HepG2 (cell line): Measurements from ENCODE around the gene LRP5. TPM values are rescaled to one million over a fixed set of nuclear protein-coding genes. Genes with fewer than 3 reads are reported as not detected.

ENCODE experiments used
- FOXM1 ChIP-seq: sonication (generic); formaldehyde crosslinking; IDR thresholded peaks from 2 replicates; pipeline ENCODE4 v1.5.0; 2020; ENCODE audit warnings: missing genetic modification reagents
- GABPA ChIP-seq, 2 experiments: IDR thresholded peaks; 2 replicates each; pipeline ENCODE4 v1.6.1; 2011 to 2016; ENCODE audit warnings: low read depth in 2 of 2, low read length in 1 of 2, missing biosample characterization in 1 of 2, missing genetic modification characterization in 1 of 2
- KDM5B ChIP-seq: sonication (generic); formaldehyde crosslinking; IDR thresholded peaks from 2 replicates; pipeline ENCODE4 v1.4.0; 2020; ENCODE audit warnings: missing genetic modification reagents, mild to moderate bottlenecking, borderline replicate concordance
- KMT2A ChIP-seq: sonication (generic); formaldehyde crosslinking; IDR thresholded peaks from 2 replicates; pipeline ENCODE4 v1.4.0; 2020; ENCODE audit warnings: missing genetic modification reagents
- RAD21 ChIP-seq: fragments of 450-650 bp; formaldehyde crosslinking; IDR thresholded peaks from 2 replicates; pipeline ENCODE4 v1.5.0; 2020; ENCODE audit warnings: mild to moderate bottlenecking
- THYN1 ChIP-seq: sonication (generic); formaldehyde crosslinking; IDR thresholded peaks from 2 replicates; pipeline ENCODE4 v1.8.1; 2023; ENCODE audit warnings: low read depth, mild to moderate bottlenecking, moderate library complexity, missing genetic modification reagents, borderline replicate concordance
- ZFP41 ChIP-seq: sonication (generic); formaldehyde crosslinking; IDR thresholded peaks from 2 replicates; pipeline ENCODE4 v1.4.0; 2020; ENCODE audit warnings: mild to moderate bottlenecking, missing genetic modification reagents, borderline replicate concordance
- ZNF605 ChIP-seq: sonication (generic); formaldehyde crosslinking; IDR thresholded peaks from 2 replicates; pipeline ENCODE4 v1.8.0; 2022; ENCODE audit warnings: mild to moderate bottlenecking, missing genetic modification reagents
- polyA plus RNA-seq, 8 experiments: library from polyadenylated mRNA; depleted of rRNA in 3 of 8; stranded (reverse) in 7 of 8; unstranded in 1 of 8; fragments of >200 nt; fragmentation: Illumina TruSeq in 4 of 8; extraction: Trizol in 4 of 8; gene quantifications; 2 replicates each; pipeline versions ENCODE4 v1.2.1 to v1.2.3, GENCODE V29; 2011 to 2016; ENCODE audit warnings: low read depth in 4 of 8, missing spikeins in 1 of 8, mixed read lengths in 1 of 8; ENCODE audit not compliant: insufficient read depth in 1 of 8
- total RNA-seq, 5 experiments: library from RNA; depleted of rRNA; stranded (reverse); fragments of >200 nt; fragmentation: Illumina TruSeq; extraction: Trizol; gene quantifications; 2 replicates each; pipeline ENCODE4 v1.2.3, GENCODE V29; 2016; ENCODE audit warnings: low read depth in 1 of 5
- TF ChIP-seq, protein P1 (sequence below): sonication (generic); formaldehyde crosslinking; IDR thresholded peaks from 2 replicates; pipeline ENCODE4 v1.5.1; 2020; ENCODE audit warnings: missing genetic modification reagents, mild to moderate bottlenecking, borderline replicate concordance
- TF ChIP-seq, protein P2 (sequence below): IDR thresholded peaks from 2 replicates; pipeline ENCODE4 v1.6.1; 2016; ENCODE audit warnings: mild to moderate bottlenecking
- TF ChIP-seq, protein P3 (sequence below): sonication (generic); formaldehyde crosslinking; IDR thresholded peaks from 2 replicates; pipeline ENCODE4 v1.9.0; 2022; ENCODE audit warnings: low read depth, missing genetic modification reagents
- TF ChIP-seq, protein P4 (sequence below), 2 experiments: sonication (generic) in 1 of 2; formaldehyde crosslinking in 1 of 2; IDR thresholded peaks; 2 replicates each; pipeline versions ENCODE4 v1.5.1 to v1.6.1; 2011 to 2020; ENCODE audit warnings: borderline replicate concordance in 1 of 2, low read depth in 1 of 2, low read length in 1 of 2, mild to moderate bottlenecking in 1 of 2, missing genetic modification reagents in 1 of 2, moderate library complexity in 1 of 2
- TF ChIP-seq, protein P5 (sequence below): sonication (generic); formaldehyde crosslinking; IDR thresholded peaks from 2 replicates; pipeline ENCODE4 v1.8.0; 2022; ENCODE audit warnings: mild to moderate bottlenecking, missing genetic modification reagents
- TF ChIP-seq, protein P6 (sequence below): sonication (generic); formaldehyde crosslinking; IDR thresholded peaks from 2 replicates; pipeline ENCODE4 v1.5.1; 2020; ENCODE audit warnings: missing genetic modification reagents, mild to moderate bottlenecking, borderline replicate concordance
- TF ChIP-seq, protein P7 (sequence below): sonication (generic); formaldehyde crosslinking; IDR thresholded peaks from 2 replicates; pipeline ENCODE4 v1.8.1; 2023; ENCODE audit warnings: mild to moderate bottlenecking, missing genetic modification reagents

LRP5 gene
- total and polyA plus RNA-seq, 2 of the 13 experiments (the other 11 are each of a cell fraction or from before 2014, with no cell fraction given), result 40.4 to 64.0 TPM

DNA sequence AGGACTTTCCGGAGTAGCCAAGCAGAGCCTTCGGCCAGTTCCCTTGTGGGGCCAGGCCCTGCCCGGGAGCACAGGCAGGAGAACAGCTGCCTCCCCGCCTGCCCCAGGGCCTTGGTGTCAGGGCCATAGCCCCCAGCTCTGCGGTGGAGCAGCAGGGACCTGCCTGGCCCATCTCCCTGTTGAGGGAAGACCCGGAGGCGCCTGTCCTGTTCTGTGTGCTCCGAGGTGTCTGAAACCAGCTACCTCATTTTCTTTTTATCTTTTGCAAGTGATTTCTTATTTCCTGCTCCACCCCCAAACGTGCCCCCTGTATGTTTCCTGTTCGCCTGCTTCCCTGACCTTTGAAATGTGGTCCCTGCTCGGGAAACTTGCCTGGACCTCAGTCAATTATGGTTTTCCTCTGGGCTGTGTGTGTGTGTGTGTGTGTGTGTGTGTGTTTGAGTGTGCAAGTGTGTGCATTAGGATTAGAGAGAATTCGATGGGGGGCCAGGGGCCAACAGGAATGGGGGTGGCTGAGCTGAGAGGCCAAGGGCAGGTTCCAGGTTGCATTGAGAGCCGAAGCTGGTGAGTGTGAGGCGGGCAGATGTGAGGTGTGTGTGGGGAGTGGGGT, 19.1 kb downstream of the LRP5 start (continued):
- TF ChIP-seq, protein P1, sequence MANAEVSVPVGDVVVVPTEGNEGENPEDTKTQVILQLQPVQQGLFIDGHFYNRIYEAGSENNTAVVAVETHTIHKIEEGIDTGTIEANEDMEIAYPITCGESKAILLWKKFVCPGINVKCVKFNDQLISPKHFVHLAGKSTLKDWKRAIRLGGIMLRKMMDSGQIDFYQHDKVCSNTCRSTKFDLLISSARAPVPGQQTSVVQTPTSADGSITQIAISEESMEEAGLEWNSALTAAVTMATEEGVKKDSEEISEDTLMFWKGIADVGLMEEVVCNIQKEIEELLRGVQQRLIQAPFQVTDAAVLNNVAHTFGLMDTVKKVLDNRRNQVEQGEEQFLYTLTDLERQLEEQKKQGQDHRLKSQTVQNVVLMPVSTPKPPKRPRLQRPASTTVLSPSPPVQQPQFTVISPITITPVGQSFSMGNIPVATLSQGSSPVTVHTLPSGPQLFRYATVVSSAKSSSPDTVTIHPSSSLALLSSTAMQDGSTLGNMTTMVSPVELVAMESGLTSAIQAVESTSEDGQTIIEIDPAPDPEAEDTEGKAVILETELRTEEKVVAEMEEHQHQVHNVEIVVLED (CRISPR knock-in tag), result peak; percentile 49; the same call in 1 of the 2 replicates
- TF ChIP-seq, protein P2, sequence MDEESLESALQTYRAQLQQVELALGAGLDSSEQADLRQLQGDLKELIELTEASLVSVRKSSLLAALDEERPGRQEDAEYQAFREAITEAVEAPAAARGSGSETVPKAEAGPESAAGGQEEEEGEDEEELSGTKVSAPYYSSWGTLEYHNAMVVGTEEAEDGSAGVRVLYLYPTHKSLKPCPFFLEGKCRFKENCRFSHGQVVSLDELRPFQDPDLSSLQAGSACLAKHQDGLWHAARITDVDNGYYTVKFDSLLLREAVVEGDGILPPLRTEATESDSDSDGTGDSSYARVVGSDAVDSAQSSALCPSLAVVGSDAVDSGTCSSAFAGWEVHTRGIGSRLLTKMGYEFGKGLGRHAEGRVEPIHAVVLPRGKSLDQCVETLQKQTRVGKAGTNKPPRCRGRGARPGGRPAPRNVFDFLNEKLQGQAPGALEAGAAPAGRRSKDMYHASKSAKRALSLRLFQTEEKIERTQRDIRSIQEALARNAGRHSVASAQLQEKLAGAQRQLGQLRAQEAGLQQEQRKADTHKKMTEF, result peak; percentile 40; the same call in 1 of the 2 replicates
- TF ChIP-seq GABPA (IDR thresholded peaks at IDR 0.05; ENCODE audit: low read depth, low read length), result 0 out of 2 replicates have a peak, but pooled peaks have one; percentile 35
- peak; percentile 84 for TF ChIP-seq GABPA (CRISPR knock-in tag; IDR thresholded peaks at IDR 0.05; ENCODE audit: low read depth)
- peak; percentile 59; the same call in 1 of the 2 replicates for TF ChIP-seq ZNF605
- TF ChIP-seq THYN1 (CRISPR knock-in tag), result no peak
- TF ChIP-seq ZFP41 (CRISPR knock-in tag), result no peak
- no peak for TF ChIP-seq RAD21 (CRISPR knock-in tag)
- peak; percentile 50; the same call in 1 of the 2 replicates for TF ChIP-seq KDM5B (CRISPR knock-in tag)
- TF ChIP-seq, protein P3, sequence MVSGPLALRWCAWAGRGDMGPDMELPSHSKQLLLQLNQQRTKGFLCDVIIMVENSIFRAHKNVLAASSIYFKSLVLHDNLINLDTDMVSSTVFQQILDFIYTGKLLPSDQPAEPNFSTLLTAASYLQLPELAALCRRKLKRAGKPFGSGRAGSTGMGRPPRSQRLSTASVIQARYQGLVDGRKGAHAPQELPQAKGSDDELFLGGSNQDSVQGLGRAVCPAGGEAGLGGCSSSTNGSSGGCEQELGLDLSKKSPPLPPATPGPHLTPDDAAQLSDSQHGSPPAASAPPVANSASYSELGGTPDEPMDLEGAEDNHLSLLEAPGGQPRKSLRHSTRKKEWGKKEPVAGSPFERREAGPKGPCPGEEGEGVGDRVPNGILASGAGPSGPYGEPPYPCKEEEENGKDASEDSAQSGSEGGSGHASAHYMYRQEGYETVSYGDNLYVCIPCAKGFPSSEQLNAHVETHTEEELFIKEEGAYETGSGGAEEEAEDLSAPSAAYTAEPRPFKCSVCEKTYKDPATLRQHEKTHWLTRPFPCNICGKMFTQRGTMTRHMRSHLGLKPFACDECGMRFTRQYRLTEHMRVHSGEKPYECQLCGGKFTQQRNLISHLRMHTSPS (CRISPR knock-in tag), result peak; percentile 72; the same call in 1 of the 2 replicates
- TF ChIP-seq, protein P4, sequence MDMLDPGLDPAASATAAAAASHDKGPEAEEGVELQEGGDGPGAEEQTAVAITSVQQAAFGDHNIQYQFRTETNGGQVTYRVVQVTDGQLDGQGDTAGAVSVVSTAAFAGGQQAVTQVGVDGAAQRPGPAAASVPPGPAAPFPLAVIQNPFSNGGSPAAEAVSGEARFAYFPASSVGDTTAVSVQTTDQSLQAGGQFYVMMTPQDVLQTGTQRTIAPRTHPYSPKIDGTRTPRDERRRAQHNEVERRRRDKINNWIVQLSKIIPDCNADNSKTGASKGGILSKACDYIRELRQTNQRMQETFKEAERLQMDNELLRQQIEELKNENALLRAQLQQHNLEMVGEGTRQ (IDR thresholded peaks at IDR 0.05; ENCODE audit: low read depth, low read length), result no peak
- TF ChIP-seq, protein P4 (CRISPR knock-in tag; IDR thresholded peaks at IDR 0.05; ENCODE audit: borderline replicate concordance), result no peak; the same call in 1 of the 2 replicates
- TF ChIP-seq KMT2A, result peak; percentile 55; the same call in 1 of the 2 replicates
- TF ChIP-seq, protein P5, sequence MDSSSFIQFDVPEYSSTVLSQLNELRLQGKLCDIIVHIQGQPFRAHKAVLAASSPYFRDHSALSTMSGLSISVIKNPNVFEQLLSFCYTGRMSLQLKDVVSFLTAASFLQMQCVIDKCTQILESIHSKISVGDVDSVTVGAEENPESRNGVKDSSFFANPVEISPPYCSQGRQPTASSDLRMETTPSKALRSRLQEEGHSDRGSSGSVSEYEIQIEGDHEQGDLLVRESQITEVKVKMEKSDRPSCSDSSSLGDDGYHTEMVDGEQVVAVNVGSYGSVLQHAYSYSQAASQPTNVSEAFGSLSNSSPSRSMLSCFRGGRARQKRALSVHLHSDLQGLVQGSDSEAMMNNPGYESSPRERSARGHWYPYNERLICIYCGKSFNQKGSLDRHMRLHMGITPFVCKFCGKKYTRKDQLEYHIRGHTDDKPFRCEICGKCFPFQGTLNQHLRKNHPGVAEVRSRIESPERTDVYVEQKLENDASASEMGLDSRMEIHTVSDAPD (CRISPR knock-in tag), result peak; percentile 76; the same call in 1 of the 2 replicates
- TF ChIP-seq, protein P6, sequence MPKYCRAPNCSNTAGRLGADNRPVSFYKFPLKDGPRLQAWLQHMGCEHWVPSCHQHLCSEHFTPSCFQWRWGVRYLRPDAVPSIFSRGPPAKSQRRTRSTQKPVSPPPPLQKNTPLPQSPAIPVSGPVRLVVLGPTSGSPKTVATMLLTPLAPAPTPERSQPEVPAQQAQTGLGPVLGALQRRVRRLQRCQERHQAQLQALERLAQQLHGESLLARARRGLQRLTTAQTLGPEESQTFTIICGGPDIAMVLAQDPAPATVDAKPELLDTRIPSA, result no peak
- TF ChIP-seq, protein P7, sequence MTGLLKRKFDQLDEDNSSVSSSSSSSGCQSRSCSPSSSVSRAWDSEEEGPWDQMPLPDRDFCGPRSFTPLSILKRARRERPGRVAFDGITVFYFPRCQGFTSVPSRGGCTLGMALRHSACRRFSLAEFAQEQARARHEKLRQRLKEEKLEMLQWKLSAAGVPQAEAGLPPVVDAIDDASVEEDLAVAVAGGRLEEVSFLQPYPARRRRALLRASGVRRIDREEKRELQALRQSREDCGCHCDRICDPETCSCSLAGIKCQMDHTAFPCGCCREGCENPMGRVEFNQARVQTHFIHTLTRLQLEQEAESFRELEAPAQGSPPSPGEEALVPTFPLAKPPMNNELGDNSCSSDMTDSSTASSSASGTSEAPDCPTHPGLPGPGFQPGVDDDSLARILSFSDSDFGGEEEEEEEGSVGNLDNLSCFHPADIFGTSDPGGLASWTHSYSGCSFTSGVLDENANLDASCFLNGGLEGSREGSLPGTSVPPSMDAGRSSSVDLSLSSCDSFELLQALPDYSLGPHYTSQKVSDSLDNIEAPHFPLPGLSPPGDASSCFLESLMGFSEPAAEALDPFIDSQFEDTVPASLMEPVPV (CRISPR knock-in tag), result 0 out of 2 replicates have a peak, but pooled peaks have one; percentile 37
- TF ChIP-seq FOXM1 (CRISPR knock-in tag), result no peak
